ENCODE measurements around the gene POMP.
A peak's percentile ranks its signal among the peaks of the same experiment; 100 is the strongest.

The POMP gene

DNA sequence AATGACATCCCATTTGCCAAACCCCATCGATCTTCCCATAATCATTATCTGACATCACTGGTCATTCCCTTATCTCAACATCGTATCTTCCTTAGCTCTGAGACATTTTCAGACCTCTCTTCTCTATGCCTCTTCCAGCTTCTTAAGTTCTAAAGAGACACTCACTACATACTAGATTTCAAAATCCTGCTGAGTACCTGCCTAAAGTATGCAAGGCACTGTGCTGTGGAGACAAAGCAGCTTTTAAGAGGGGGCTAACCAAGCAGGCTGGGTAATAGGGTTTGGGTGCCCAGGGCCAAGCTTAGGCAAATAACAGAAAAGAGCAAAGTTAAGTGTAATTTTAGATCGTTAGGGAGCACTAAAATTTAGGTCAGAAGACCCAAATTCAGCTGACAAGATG, 3.4 kb upstream of the POMP start:
- no peak overlapping the region for H3K27ac ChIP-seq
- TF ChIP-seq, protein P1, sequence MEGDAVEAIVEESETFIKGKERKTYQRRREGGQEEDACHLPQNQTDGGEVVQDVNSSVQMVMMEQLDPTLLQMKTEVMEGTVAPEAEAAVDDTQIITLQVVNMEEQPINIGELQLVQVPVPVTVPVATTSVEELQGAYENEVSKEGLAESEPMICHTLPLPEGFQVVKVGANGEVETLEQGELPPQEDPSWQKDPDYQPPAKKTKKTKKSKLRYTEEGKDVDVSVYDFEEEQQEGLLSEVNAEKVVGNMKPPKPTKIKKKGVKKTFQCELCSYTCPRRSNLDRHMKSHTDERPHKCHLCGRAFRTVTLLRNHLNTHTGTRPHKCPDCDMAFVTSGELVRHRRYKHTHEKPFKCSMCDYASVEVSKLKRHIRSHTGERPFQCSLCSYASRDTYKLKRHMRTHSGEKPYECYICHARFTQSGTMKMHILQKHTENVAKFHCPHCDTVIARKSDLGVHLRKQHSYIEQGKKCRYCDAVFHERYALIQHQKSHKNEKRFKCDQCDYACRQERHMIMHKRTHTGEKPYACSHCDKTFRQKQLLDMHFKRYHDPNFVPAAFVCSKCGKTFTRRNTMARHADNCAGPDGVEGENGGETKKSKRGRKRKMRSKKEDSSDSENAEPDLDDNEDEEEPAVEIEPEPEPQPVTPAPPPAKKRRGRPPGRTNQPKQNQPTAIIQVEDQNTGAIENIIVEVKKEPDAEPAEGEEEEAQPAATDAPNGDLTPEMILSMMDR (IDR thresholded peaks at IDR 0.05), result no peak
- no peak for TF ChIP-seq ZFX (IDR thresholded peaks at IDR 0.05; ENCODE audit: borderline replicate concordance)

DNA sequence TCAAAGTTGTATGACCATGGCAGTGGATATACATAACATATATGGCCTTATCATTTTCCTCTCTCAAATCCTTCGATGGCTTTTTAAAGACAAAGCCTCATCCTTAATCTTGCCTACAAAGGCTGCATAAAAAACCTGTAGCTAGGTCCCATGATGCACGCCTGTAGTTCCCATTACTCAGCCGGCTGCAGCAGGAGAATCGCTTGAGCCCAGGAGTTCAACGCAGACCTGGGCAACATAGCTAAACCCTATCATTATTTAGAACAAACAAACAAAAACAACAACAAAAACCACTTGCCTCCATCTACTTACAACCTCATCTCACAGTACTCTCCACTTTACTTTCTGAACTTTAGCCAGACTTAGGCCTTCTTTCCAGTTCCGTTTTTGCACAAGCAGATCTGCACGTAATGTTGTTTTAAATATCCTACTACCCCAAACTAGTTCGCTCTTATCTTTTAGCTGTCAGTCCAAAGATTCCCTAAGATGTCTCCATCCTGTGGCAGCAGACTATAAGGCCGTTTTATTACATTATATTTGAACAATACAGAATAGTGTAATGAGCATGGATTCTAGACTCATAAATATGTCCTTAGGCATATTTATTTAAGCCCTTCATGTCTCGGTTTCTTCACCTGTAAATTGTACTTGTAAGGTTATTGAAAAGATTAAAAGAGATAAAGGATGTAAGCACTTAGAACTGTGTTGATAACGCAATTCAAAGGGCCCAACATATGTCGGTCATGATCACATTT, 969 bp upstream of the POMP start:
- peak overlapping the region; percentile 75 for H3K27ac ChIP-seq
- TF ChIP-seq ZFX (IDR thresholded peaks at IDR 0.05; ENCODE audit: borderline replicate concordance), result no peak
- TF ChIP-seq, protein P1 (IDR thresholded peaks at IDR 0.05), result peak; percentile 26; the same call in 1 of the 2 replicates

DNA sequence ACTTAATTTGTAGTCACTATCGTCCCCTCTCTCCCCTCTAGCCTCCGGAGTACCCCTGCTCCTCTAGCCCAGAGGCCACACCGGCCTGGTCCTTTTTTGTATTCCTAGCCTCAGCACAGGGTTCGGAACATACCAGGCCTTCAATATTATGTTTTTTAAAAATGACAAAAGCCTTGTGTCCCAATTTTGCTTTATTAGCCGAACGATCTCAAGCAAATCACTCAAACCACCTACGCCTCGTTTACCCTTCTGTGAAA, 463 bp upstream of the POMP start:
- H3K27ac ChIP-seq, result peak overlapping the region; percentile 75
- TF ChIP-seq ZFX (IDR thresholded peaks at IDR 0.05; ENCODE audit: borderline replicate concordance), result no peak
- TF ChIP-seq, protein P1 (IDR thresholded peaks at IDR 0.05), result no peak

DNA sequence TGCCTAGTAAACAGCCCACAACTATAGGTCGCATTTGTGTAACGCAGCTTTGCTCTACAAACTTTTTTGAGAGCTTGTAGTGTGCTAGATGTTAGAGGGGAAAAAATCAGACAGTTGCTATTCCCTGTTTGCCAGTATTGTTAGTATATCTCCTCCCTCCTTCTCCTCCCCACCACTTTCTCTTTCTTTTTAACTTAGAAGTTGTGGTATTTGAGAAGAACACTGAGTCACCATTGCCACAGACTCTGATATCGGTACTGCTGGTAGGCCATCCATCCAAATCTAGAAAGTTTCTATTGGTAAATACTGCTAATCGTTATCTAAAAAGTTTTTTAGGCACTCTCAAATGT, 666 bp downstream of the POMP start:
- peak overlapping the region; percentile 75 for H3K27ac ChIP-seq
- TF ChIP-seq, protein P1 (IDR thresholded peaks at IDR 0.05), result no peak
- no peak for TF ChIP-seq ZFX (IDR thresholded peaks at IDR 0.05; ENCODE audit: borderline replicate concordance)

DNA sequence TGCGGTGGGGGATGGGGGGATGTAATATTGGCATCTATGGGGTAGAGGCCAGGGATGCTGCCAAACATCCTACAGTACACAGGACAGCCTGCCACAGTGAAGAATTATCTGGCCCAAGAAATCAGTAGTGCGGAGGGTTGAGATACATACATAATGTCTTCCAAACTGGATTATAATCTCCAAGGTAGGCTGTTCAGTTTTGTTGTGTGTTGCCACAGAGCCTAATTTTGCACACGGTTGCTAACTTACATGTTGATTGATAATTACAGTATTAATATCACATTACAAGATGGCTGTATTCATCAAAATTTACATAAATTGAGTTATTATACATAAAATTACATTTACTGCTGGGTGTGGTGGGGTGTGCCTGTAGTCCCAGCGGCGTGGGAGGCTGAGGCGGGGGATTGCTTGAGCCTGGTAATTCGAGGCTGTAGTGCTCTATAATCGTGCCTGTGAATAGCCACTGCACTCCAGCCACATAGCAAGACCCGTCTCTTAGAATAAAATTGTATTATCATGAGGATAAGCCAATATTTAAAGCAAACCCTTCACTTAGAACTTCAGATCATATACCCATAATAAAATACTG, 8.1 kb downstream of the POMP start:
- TF ChIP-seq, protein P1 (IDR thresholded peaks at IDR 0.05), result no peak
- TF ChIP-seq ZFX (IDR thresholded peaks at IDR 0.05; ENCODE audit: borderline replicate concordance), result no peak
- no peak overlapping the region for H3K27ac ChIP-seq

DNA sequence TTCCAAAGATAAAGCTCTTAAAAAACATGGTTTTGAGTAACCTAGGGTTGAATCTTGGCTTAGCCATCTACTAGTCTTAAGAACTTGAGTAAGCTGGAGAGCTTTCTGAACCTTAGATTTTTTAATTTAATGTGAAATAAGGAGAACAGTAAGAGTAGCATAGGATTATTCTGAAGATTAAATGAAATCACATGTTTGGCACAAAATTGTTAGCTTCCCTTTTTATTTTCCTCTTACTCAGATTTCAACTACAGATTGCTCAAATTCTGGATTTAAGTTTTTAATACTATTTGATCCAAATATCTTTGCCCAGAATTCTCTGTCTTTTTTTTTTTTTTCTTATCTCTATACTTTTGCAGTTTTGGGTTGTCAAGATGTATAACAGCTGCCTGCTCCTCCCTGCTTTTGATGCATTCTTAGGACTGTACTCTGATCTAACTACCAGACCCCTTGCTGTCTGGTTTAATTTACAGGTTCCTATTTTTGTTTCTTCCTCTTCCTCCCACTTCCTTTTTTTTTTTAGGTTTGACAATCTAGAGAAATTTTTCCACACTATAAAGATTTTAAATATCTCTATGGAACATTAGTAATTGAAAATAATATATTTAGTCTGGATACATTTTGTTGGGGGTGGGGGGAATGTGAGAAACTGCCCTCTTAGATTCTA, 12.3 kb downstream of the POMP start:
- no peak overlapping the region for H3K27ac ChIP-seq
- no peak for TF ChIP-seq ZFX (IDR thresholded peaks at IDR 0.05; ENCODE audit: borderline replicate concordance)
- TF ChIP-seq, protein P1 (IDR thresholded peaks at IDR 0.05), result no peak

DNA sequence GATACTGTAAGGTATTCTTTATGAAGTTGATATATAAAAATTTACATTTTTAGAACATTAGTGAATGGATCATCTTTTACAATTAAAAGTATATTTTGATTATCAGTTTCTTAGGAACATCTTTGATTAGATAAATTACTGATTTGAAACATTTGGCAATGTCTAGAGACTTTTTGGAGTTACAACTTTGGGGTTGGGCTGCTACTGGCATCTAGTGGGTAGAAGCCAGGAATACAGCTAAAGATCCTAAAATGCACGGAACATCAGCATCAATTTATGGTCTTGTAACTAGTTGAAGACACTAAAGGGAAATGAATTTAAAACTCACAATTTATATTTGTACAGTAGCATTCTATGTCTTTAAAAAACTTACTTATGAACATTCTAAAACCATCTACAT, 19.9 kb downstream of the POMP start:
- TF ChIP-seq, protein P1 (IDR thresholded peaks at IDR 0.05), result no peak
- no peak for TF ChIP-seq ZFX (IDR thresholded peaks at IDR 0.05; ENCODE audit: borderline replicate concordance)
- no peak overlapping the region for H3K27ac ChIP-seq

All from 22Rv1 (cell line).